ENCODE data around the gene NEDD4. TPM values are rescaled to one million over a fixed set of nuclear protein-coding genes. Genes with fewer than 3 reads are reported as not detected.
"Not testable (repeated sequence)": the region's sequence is repeated elsewhere in the genome, so short reads cannot be mapped to it uniquely, and the experiment has no call there.

Gene NEDD4
- total RNA-seq, 2 donors from 2014 or later, result 10.4 to 16.5 TPM

- H3K27ac Mint-ChIP-seq, result no peak overlapping the region
- 80% methylated on average over 1 of the region's 1 CpG; no CpG with 5 or more reads in 1 of the 2 experiments for WGBS, 2 experiments (ENCODE audit: insufficient coverage in 1 of 2, insufficient read length in 1 of 2)
- H3K4me3 Mint-ChIP-seq, result no peak overlapping the region
Measured at GRCh38 chr15:55958349-55958748, 35.1 kb downstream of the NEDD4 start.

GRCh38 chr15:55954862-55955605 is 38.4 kb downstream of the NEDD4 start:
- Mint-ChIP-seq H3K27ac (no peak overlapping the region), H3K36me3 (ENCODE audit: low read depth) (peaks cover 5% of the 10 kb centered on the region), H3K9me3 (peaks cover 17% of the 10 kb centered on the region), H3K4me1 (no peaks in the 10 kb centered on the region), H3K4me3 (no peak overlapping the region), H3K27me3 (ENCODE audit: insufficient read depth) (no peaks in the 10 kb centered on the region)
- H3K36me3 ChIP-seq (ENCODE audit: control insufficient read depth, insufficient read depth, low read length), result no peaks in the 10 kb centered on the region
- no peak overlapping the region for H3K27ac ChIP-seq (ENCODE audit: low read depth, low read length)
- WGBS, 2 experiments (ENCODE audit: insufficient coverage in 1 of 2, insufficient read length in 1 of 2), result 86 to 95% methylated on average over 1 to 6 of the region's 6 CpGs
- no peaks in the 10 kb centered on the region for H3K4me1 ChIP-seq (ENCODE audit: control insufficient read depth, insufficient read depth, low read length)
- H3K4me3 ChIP-seq (ENCODE audit: low read length), result no peak overlapping the region
- no peaks in the 10 kb centered on the region for H3K9me3 ChIP-seq (ENCODE audit: control insufficient read depth, low read length)
- H3K27me3 ChIP-seq (ENCODE audit: control insufficient read depth, insufficient read depth, low read length, poor library complexity, severe bottlenecking), result no peaks in the 10 kb centered on the region
- no peak for TF ChIP-seq CTCF (conservative IDR thresholded peaks at IDR 0.05)
- no peak for DNase-seq
- no peak overlapping the region for H3K9ac ChIP-seq (ENCODE audit: extremely low read depth, low read length, poor library complexity, severe bottlenecking)

More at GRCh38 chr15:55958349-55958748, 35.1 kb downstream of the NEDD4 start:
- Histone ChIP-seq H3K4me1 (ENCODE audit: control insufficient read depth, insufficient read depth, low read length) (no peaks in the 10 kb centered on the region), H3K36me3 (ENCODE audit: control insufficient read depth, insufficient read depth, low read length) (no peaks in the 10 kb centered on the region), H3K27ac (ENCODE audit: low read depth, low read length) (no peak overlapping the region), H3K9me3 (ENCODE audit: control insufficient read depth, low read length) (no peaks in the 10 kb centered on the region), H3K27me3 (ENCODE audit: control insufficient read depth, insufficient read depth, low read length, poor library complexity, severe bottlenecking) (no peaks in the 10 kb centered on the region), H3K4me3 (ENCODE audit: low read length) (no peak overlapping the region), H3K9ac (ENCODE audit: extremely low read depth, low read length, poor library complexity, severe bottlenecking) (no peak overlapping the region)
- no peaks in the 10 kb centered on the region for H3K27me3 Mint-ChIP-seq (ENCODE audit: insufficient read depth)
- DNase-seq, result no peak
- no peaks in the 10 kb centered on the region for H3K4me1 Mint-ChIP-seq
- TF ChIP-seq CTCF (conservative IDR thresholded peaks at IDR 0.05), result no peak
- peaks cover 17% of the 10 kb centered on the region for H3K9me3 Mint-ChIP-seq
- H3K36me3 Mint-ChIP-seq (ENCODE audit: low read depth), result peaks cover 5% of the 10 kb centered on the region

DNA sequence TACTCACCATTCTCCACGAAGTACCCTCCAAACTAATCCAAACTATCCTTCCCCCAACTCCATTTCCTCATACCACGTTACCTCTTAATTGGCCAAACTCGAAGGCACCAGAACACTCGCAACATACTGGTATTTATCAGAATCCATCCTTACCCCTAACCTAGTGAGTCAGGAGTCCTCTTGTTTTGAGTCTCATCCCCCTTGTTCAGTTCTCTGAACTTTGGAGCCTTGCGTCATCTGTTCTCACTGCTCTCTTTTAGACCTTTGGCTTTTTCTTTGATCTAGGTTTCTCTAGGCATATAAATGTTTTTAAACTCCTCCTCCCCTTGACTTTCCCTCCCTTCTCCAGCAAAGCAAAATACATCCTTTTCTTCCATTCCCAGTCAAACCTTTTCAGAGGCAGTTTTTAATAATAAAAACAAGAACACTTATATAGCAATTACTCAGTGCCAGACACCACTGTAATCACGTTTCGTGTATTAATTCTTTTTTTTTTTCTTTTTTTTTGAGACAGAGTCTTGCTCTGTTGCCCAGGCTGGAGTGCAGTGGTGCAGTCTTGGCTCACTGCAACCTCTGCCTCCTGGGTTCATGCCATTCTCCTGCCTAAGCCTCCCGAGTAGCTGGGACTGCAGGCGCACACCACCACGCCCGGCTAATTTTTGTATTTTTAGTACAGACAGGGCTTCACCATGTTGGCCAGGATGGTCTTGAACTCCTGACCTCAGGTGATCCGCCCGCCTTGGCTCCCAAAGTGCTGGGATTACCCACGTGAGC is 40.7 kb downstream of the NEDD4 start:
- H3K4me3 ChIP-seq (ENCODE audit: low read length); H3K36me3 Mint-ChIP-seq (ENCODE audit: low read depth); H3K27me3 ChIP-seq (ENCODE audit: control insufficient read depth, insufficient read depth, low read length, poor library complexity, severe bottlenecking); H3K27ac Mint-ChIP-seq; H3K9me3 ChIP-seq (ENCODE audit: control insufficient read depth, low read length); H3K4me1 Mint-ChIP-seq; H3K27ac ChIP-seq (ENCODE audit: low read depth, low read length); H3K4me1 ChIP-seq (ENCODE audit: control insufficient read depth, insufficient read depth, low read length); H3K27me3 Mint-ChIP-seq (ENCODE audit: insufficient read depth); H3K4me3 Mint-ChIP-seq; H3K36me3 ChIP-seq (ENCODE audit: control insufficient read depth, insufficient read depth, low read length); H3K9ac ChIP-seq (ENCODE audit: extremely low read depth, low read length, poor library complexity, severe bottlenecking); DNase-seq: not testable (repeated sequence)
- 94 to 95% methylated on average over 11 to 14 of the region's 14 CpGs for WGBS, 2 experiments (ENCODE audit: insufficient coverage in 1 of 2, insufficient read length in 1 of 2)
- H3K9me3 Mint-ChIP-seq, result peaks cover 18% of the 10 kb centered on the region

GRCh38 chr15:55944606-55945005 is 48.8 kb downstream of the NEDD4 start:
- H3K9me3 Mint-ChIP-seq, result peaks cover 16% of the 10 kb centered on the region
- not testable (repeated sequence) for H3K4me1 ChIP-seq (ENCODE audit: control insufficient read depth, insufficient read depth, low read length); DNase-seq; H3K4me3 Mint-ChIP-seq; H3K4me3 ChIP-seq (ENCODE audit: low read length); H3K27ac ChIP-seq (ENCODE audit: low read depth, low read length); H3K9me3 ChIP-seq (ENCODE audit: control insufficient read depth, low read length); H3K27me3 ChIP-seq (ENCODE audit: control insufficient read depth, insufficient read depth, low read length, poor library complexity, severe bottlenecking); H3K36me3 ChIP-seq (ENCODE audit: control insufficient read depth, insufficient read depth, low read length); H3K4me1 Mint-ChIP-seq; H3K27me3 Mint-ChIP-seq (ENCODE audit: insufficient read depth); H3K27ac Mint-ChIP-seq; H3K9ac ChIP-seq (ENCODE audit: extremely low read depth, low read length, poor library complexity, severe bottlenecking)
- peaks cover 22% of the 10 kb centered on the region for H3K36me3 Mint-ChIP-seq (ENCODE audit: low read depth)
- 83 to 84% methylated on average over 1 to 2 of the region's 2 CpGs for WGBS, 2 experiments (ENCODE audit: insufficient coverage in 1 of 2, insufficient read length in 1 of 2)
